GM08714 (cell line): ENCODE data around the gene HS1BP3.

ENCODE experiments used
- H3K4me3 ChIP-seq: fragments of 200-500 bp; sonication (Bioruptor generic); 2 replicates; pipeline ENCODE4 v1.5.1; 2014; ENCODE audit warnings: mild to moderate bottlenecking, low read length, inconsistent platforms
- ZNF274 ChIP-seq: IDR thresholded peaks from 2 replicates; pipeline ENCODE4 v1.6.1; 2012; ENCODE audit warnings: mild to moderate bottlenecking, low read depth, low read length

Gene HS1BP3

GRCh38 chr2:20640411-20641122, 10.3 kb downstream of the HS1BP3 start:
- no peak overlapping the region for H3K4me3 ChIP-seq
- no peak for TF ChIP-seq ZNF274

DNA sequence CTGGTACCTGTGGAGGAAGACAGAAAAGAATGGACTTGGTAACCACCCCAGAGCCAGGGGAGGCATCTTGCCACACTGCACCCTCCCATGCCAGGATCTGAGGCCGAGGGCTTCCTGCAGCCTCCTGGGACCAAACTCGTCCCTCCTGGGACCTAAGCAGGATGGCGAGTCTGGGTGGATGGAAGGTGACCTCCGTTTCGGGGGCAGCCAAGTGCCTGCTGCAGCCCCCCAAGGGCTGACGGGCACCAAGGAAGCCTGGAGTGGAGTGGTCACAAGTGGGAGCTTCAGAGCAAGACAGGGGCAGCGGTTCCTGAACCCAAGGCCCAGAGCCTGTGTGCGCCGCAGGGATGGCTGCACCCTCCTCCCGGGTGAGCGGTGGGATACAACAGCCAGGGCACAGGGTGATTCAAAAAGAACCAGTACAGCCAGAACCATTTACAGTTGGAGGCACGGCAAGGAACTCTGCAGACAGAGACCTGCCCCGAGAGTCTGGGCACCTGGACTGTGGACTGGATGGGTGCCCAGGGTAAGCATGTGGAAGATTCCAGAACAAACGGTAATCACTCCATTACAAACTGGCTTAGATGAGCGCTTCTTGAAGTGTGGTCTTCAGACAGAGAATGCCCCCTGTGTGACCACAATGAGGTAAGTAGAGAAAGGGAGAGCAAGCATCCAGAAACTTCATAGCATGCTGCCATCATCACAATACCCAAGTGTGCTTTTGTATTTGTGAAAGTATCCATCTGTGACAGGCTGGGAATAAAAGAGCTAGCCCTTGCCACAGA, 12.1 kb downstream of the HS1BP3 start:
- no peak for TF ChIP-seq ZNF274

DNA sequence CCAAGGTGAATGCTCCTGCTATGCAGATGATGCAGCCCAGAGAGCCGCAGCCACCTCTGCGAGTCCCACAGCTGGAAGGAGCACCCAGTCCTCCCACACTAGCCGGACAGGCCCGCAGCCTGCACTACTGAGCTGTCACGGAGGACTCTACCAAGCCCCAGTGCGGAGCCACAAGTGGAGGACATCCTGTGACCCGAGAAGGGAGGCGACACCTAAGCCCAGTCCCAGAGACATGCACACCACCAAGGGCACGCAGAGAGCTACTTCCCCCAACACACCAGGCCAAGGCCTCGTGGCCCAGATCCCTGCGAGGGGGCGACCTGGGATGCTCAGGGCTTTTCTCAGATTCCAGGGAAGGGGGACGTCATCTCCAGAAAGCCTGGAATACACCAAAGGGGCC, 12.9 kb downstream of the HS1BP3 start:
- no peak for TF ChIP-seq ZNF274

More for the DNA sequence above, 12.1 kb downstream of the HS1BP3 start:
- H3K4me3 ChIP-seq: no peak overlapping the region

GRCh38 chr2:20637147-20637546, 13.8 kb downstream of the HS1BP3 start:
- no peak for TF ChIP-seq ZNF274

More for the DNA sequence above, 12.9 kb downstream of the HS1BP3 start:
- H3K4me3 ChIP-seq: no peak overlapping the region

GRCh38 chr2:20635675-20636584, 15.0 kb downstream of the HS1BP3 start:
- no peak for TF ChIP-seq ZNF274
- no peak overlapping the region for H3K4me3 ChIP-seq

More at GRCh38 chr2:20637147-20637546, 13.8 kb downstream of the HS1BP3 start:
- no peak overlapping the region for H3K4me3 ChIP-seq

- no peak for TF ChIP-seq ZNF274
- no peak overlapping the region for H3K4me3 ChIP-seq
These were observed 15.8 kb downstream of the HS1BP3 start for GRCh38 chr2:20635113-20635510.

GRCh38 chr2:20634507-20635112, 16.3 kb downstream of the HS1BP3 start:
- no peak for TF ChIP-seq ZNF274

GRCh38 chr2:20633794-20634506, 16.9 kb downstream of the HS1BP3 start:
- no peak for TF ChIP-seq ZNF274
- no peak overlapping the region for H3K4me3 ChIP-seq

More at GRCh38 chr2:20634507-20635112, 16.3 kb downstream of the HS1BP3 start:
- H3K4me3 ChIP-seq: no peak overlapping the region

GRCh38 chr2:20633001-20633400, 17.9 kb downstream of the HS1BP3 start:
- TF ChIP-seq ZNF274: no peak

DNA sequence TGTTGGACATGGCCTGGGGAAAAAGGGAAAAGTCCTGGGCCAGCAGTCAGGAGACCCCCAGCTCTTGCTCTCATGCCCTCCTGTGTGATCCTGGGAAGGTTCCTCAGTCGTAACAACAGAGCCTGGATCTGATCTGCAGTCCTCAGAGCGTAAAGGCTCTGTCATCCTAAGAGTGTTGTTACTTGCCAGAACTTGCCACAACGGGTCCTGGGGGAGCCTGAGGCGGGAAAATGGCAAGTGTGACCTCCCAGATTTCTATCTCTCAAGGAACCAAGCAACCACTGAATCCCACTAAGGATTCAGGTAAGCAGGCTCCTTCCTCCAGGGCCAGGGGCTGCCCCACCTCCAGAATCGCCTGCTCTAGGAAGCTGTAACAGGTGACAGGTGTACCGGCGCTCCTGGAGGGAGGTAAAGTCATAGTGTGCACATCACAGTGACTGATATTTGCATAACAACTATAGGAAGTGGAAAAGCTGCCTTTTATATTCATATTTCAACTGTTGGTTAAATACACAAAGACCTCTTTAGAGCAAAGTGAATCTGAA, 18.4 kb downstream of the HS1BP3 start:
- TF ChIP-seq ZNF274: no peak
- no peak overlapping the region for H3K4me3 ChIP-seq

More at GRCh38 chr2:20633001-20633400, 17.9 kb downstream of the HS1BP3 start:
- no peak overlapping the region for H3K4me3 ChIP-seq

- no peak for TF ChIP-seq ZNF274
- H3K4me3 ChIP-seq: no peak overlapping the region
These were observed 19.1 kb downstream of the HS1BP3 start for GRCh38 chr2:20631617-20632307.

DNA sequence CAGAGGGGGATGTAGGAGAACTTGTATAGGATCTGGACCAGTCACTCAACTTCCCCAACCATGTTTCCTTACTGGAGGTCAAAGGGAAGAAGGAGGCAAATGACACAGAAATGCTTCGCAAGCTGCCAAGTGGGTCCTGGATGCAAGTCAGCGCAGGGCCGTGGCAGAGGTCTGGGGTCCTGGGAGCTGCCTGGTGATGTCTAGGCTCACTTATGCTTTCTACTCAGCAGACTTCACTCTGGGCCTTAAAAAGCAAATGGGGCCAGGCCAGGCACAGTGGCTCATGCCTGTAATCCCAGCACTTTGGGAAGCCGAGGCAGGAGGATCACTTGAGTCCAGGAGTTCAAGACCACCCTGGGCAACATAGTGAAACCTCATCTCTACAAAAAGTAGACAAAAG, 19.9 kb downstream of the HS1BP3 start:
- TF ChIP-seq ZNF274: no peak
- H3K4me3 ChIP-seq: no peak overlapping the region
